ENCODE data around the gene SGSM2.

SGSM2 gene

GRCh38 chr17:2427215-2427614, 89.9 kb downstream of the SGSM2 start:
- no peak for DNase-seq

DNA sequence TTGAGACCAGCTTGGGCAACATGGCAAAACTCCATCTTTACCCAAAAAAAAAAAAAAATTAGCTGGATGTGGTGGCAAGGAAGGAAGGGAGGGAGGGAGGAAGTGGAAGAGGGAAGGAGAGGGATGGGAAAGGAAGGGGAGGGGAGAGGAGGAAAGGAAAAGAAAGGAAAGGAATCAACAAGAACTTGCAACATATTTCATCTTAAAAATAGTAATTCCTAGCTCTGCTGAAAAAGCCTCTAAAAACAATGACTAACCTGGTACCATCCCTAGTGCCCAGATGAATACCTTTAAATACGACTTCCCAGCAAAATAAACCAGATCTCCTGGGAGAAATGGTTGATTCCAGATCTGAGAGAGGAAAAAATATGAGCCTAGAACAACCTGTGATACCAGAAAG, 90.6 kb downstream of the SGSM2 start:
- no peak for DNase-seq
